Measurements from ENCODE around the gene MFRP. TPM values are rescaled to one million over a fixed set of nuclear protein-coding genes. Genes with fewer than 3 reads are reported as not detected.

The MFRP gene
- total RNA-seq, 1 donor from 2014 or later = not detected

DNA sequence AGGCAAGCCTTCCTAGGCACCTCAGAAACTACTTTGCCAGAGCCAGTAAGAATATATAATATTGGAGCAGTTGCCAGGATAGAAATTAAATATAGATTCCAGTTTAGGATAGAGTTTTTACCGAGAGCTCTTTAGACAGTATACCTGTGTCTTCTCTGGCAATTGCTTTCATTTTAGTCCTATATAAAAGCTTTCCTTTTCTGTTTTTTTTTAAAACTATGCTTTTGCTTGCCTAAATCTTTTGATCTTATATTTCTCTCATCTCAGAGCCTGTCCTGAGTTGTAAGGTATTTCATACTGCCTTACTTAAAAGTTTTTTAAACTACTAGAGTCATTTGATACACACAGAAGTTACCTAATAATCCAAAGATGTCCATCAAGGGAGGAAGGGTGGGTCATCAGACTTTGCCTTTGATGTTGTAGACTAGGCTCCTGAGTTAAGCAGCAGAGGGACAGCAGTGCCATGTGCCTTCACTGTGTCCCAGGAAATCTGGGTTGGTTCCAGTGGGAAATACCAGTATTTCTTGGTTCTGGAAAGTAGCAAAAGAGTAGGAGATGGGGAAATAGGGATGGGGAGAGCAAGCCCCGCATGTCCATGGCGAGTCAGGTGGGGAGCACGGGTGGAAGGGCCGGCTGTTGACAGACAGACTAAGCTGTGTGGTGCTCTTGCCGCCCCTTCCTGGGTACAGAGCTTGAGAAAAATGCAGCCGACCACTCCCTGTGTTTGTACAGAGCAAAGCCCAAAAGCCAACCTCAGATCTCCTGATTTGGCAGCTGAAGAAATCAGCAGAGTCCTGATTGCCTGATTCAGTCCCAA, 40.7 kb downstream of the MFRP start:
- intact Hi-C loops (cut with micrococcal nuclease) = loop anchor here (2.0 kb wide), 1 partner anchor 17 kb away; no protein-coding TSS in a partner anchor

- intact Hi-C loops (cut with micrococcal nuclease) = no loop called here
These were observed 43.2 kb downstream of the MFRP start for GRCh38 chr11:119303227-119303718.

GRCh38 chr11:119300198-119300964, 46.1 kb downstream of the MFRP start:
- intact Hi-C loops (cut with micrococcal nuclease) = no loop called here

GRCh38 chr11:119299416-119299815, 47.1 kb downstream of the MFRP start:
- intact Hi-C loops (cut with micrococcal nuclease) = no loop called here

DNA sequence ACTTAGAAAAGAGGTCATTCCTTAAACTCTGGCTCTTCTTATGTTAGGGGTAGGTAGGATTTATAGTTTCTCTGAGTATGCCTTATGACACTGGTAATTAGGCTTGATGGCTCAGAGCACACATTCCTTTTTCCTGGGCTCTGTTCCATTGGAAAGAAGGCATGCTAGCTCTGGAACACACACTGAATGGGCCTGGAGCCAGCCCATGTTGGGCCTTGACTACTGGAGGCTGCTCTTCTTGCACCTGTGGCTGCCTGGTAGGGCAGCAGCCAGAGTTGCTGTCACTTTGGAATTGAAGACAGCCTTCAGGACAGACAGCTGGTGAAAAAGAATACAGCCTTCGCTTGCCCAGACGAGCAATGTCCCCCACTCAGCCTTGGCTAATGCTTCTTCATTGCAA, 47.8 kb downstream of the MFRP start:
- intact Hi-C loops (cut with micrococcal nuclease) = no loop called here

- intact Hi-C loops (cut with micrococcal nuclease) = no loop called here
These were observed 48.6 kb downstream of the MFRP start for GRCh38 chr11:119297938-119298337.

GRCh38 chr11:119295178-119295577, 51.3 kb downstream of the MFRP start:
- intact Hi-C loops (cut with micrococcal nuclease) = no loop called here

GRCh38 chr11:119293461-119293860, 53.0 kb downstream of the MFRP start:
- intact Hi-C loops (cut with micrococcal nuclease) = no loop called here

DNA sequence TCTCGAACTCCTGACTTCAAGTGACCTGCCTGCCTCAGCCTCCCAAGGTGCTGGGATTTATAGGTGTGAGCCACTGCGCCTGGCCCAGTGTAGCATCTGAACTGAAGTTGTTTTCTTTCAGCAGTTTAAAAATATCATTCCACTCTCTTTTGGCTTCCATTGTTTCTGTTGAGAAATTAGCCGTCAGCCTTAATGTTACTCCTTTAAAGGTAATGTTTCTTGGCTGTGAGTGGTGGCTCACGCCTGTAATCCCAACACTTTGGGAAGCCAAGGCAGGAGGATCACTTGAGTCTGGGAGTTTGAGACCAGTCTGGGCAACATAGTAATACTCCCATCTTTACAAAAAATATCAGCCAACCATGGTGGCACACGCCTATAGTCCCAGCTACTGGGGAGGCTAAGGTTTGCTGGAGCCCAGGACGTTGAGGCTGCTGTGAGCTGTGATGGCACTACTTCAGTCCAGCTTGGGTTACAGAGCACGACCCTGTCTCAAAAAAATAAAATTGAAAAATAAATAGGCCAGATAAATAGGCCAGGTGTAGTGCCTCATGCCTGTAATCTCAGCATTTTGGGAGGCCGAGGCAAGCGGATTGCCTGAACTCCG, 55.5 kb downstream of the MFRP start:
- intact Hi-C loops (cut with micrococcal nuclease) = no loop called here

Other genes starting within 250 kb of the MFRP start
- gene DPAGT1, start 244.9 kb downstream of the MFRP start, total RNA-seq = 67.6 and 68.0 TPM in 2 replicates
- 36.6 and 42.2 TPM in 2 replicates for gene C2CD2L, start 239.4 kb downstream of the MFRP start, total RNA-seq
- gene HINFP, start 225.1 kb downstream of the MFRP start, total RNA-seq = 48.5 and 48.8 TPM in 2 replicates
- gene ABCG4, start 197.7 kb downstream of the MFRP start, total RNA-seq = not detected in 2 replicates
- gene NLRX1, start 178.0 kb downstream of the MFRP start, total RNA-seq = 25.2 and 26.0 TPM in 2 replicates
- gene NHERF4, start 161.2 kb downstream of the MFRP start, total RNA-seq = 0.49 and 0.90 TPM in 2 replicates
- gene CBL, start 140.4 kb downstream of the MFRP start, total RNA-seq = 42.0 and 42.1 TPM in 2 replicates
- gene MCAM, start 29.6 kb downstream of the MFRP start, total RNA-seq = 2.8 and 3.9 TPM in 2 replicates
- 27.2 and 29.9 TPM in 2 replicates for gene RNF26, start 12.2 kb downstream of the MFRP start, total RNA-seq
- not detected in 2 replicates for gene C1QTNF5, start 5.8 kb downstream of the MFRP start, total RNA-seq
- 0.15 and 0.17 TPM in 2 replicates for gene USP2, start 35.0 kb upstream of the MFRP start, total RNA-seq
- 3.5 and 3.8 TPM in 2 replicates for gene THY1, start 76.5 kb upstream of the MFRP start, total RNA-seq